ENCODE measurements around the gene LRRC49.
A peak's percentile ranks its signal among the peaks of the same experiment; 100 is the strongest.
"Not testable (repeated sequence)": the region's sequence is repeated elsewhere in the genome, so short reads cannot be mapped to it uniquely, and the experiment has no call there.

Gene LRRC49, protein sequence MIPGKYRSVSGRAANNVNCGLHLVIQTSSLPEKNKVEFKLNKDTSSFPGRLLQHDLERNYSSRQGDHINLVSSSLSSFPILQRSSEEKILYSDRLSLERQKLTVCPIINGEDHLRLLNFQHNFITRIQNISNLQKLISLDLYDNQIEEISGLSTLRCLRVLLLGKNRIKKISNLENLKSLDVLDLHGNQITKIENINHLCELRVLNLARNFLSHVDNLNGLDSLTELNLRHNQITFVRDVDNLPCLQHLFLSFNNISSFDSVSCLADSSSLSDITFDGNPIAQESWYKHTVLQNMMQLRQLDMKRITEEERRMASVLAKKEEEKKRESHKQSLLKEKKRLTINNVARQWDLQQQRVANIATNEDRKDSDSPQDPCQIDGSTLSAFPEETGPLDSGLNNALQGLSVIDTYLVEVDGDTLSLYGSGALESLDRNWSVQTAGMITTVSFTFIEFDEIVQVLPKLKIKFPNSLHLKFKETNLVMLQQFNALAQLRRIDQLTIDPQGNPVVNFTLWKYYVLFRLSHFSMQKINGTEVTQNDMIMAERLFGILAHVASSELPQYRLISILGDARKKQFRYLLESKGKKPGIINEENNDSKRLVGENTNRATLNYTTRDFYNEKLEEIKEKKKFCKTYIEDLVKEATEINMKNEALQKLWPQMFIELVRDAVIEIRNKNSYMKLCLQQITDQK

GRCh38 chr15:70892002-70892911, at the start of gene LRRC49, which contains the start of gene THAP10:
LRRC49 (plus strand) TSS chr15:70892826; CDS start chr15:70892895, 69 bp downstream.
THAP10 (minus strand) TSS chr15:70892433; CDS start chr15:70892272, 161 bp downstream.
- no peak for DNase-seq (ENCODE audit: low read depth in 1 of 2, low spot score in 1 of 2)

- DNase-seq (ENCODE audit: low read depth in 1 of 2, low spot score in 1 of 2): no peak
These were observed 46.8 kb upstream of the LRRC49 start for GRCh38 chr15:70845602-70846360.

DNA sequence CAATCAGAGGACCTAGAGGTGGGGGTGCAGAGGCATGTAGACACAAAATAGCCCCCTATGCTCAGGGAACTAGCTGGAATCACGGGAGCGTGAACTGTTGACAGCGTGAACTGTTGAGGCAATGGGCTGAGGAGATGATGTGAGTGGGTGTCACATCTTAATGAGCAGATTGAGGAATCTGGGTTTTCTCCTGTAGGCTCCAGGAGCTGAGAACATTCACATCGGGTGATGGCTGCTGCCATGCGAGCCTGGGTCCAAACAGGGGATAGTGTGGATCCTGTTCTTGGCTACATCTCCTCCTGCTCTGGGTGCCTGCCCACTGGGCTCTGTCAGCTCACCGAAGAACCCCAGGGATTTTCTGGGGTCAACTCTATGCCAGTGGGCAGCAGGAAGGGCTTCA, 40.7 kb upstream of the LRRC49 start:
- no peak for DNase-seq (ENCODE audit: low read depth in 1 of 2, low spot score in 1 of 2)

DNA sequence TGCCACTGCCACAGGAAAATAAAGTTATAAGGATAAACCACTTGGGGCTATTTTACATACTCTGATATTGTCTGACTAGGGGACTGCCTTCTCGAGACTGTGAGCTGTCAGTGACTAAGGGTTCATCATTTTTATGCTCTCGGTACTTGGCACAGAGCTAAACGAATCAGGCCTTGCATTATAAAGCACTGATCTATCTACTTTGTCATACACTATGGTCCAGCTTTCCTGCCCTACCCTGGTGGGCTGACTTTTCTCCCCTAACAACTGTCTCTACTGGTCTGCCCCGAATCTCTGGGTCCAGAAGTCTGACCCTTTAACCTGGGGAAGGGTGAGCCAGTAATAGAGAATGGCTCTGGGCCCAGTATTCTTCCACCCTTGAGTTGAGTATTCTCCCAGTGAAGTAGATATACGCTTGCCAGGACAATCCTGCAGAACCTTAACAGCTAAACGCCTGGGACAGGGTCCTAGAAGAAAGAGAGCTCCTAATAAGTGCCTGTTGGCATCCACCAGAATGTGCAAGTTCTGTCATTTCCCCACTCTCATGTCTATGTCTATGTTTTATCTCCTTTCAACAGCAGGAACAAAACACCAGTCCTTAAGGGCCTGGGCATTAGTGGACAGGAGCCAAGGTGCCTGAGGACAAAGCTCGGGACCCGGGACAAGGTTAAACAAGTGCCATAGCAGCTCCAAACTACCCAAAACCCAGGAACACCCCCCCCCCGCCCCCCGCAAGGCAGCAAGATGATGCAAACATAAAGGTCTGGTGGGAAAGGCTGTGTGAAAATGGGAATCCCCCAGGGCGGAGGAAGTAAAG, 39.9 kb upstream of the LRRC49 start:
- DNase-seq (ENCODE audit: low read depth in 1 of 2, low spot score in 1 of 2): no peak

DNA sequence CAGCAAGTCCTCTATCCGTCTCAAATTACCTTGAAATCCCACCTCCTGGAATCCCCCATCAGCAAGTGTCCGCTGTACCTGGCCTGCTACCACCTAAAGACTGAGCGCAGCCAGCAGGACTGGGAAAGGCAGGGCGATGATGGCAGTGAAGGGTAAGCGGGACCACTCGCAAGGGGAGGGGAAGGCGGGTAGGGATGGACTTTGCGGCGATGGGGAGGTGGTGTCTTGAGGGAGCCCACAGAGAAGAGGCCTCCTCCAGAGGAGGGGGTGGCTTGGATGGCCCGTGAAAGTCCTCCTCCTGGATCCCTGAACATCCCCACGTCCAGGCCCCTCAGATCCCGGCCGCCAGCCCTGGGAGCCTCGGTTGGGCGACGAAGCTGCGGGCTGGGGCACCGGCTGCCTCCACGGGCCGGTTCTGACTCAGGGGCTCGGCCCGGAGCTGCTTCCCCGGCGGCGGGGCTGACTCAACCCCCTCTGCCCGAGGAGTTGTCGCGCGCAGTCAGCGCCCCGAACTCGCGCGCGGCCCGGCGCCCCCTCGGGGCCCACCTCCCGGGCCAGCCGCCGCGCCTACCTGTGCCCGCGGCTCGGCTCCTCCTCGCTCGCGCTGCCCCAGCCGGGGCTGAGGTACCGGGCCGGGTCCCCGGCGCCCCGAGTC, 39.2 kb upstream of the LRRC49 start:
- peak in 1 of 2 donors; percentile 3 for DNase-seq (ENCODE audit: low read depth in 1 of 2, low spot score in 1 of 2)

DNA sequence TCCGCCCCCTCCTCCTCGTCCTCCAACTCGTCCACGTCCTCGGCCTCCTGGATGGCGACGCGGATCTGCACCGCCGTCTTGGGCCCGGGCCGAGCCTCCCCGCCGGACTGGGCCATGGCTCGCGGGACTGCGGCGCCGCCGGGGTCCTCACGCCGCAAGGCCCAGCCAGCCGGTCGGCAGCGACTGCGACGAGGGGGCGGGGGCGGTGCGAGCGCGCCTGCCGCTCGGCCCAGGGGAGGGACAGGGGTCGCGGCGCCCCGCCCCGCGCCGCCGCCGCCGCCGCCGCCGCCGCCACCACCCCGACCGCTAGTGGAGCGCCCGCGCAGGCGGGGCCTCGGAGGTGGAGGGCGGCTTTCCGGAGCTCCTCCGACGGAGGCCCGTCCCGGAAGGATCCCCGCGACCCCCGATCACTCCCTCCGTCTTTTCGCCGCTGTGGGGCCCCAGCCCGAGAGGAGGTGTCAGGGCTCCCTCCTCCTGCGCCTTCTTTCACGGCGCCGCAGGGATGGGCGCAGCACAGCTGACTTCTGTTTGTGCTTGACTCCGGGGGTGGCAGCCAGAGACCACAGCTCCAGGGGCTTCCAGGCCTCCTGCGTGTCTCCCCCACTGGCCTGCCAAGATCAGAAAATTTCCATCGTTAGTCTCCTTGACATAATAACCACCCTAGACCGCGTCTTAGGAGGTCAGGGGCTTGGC, 38.5 kb upstream of the LRRC49 start, which contains the start of gene LARP6:
Gene LARP6, minus strand, starts transcription at position 185 of the 693 bp plus-strand sequence. Its CDS starts 69 bp downstream, at position 116.
- DNase-seq (ENCODE audit: low read depth in 1 of 2, low spot score in 1 of 2): peak in 1 of 2 donors; percentile 30

GRCh38 chr15:70854666-70854976, 38.0 kb upstream of the LRRC49 start:
- no peak for DNase-seq (ENCODE audit: low read depth in 1 of 2, low spot score in 1 of 2)

- no peak for DNase-seq (ENCODE audit: low read depth in 1 of 2, low spot score in 1 of 2)
These were observed 36.9 kb upstream of the LRRC49 start for GRCh38 chr15:70855764-70856163.

GRCh38 chr15:70856177-70856883, 36.3 kb upstream of the LRRC49 start:
- no peak for DNase-seq (ENCODE audit: low read depth in 1 of 2, low spot score in 1 of 2)

DNA sequence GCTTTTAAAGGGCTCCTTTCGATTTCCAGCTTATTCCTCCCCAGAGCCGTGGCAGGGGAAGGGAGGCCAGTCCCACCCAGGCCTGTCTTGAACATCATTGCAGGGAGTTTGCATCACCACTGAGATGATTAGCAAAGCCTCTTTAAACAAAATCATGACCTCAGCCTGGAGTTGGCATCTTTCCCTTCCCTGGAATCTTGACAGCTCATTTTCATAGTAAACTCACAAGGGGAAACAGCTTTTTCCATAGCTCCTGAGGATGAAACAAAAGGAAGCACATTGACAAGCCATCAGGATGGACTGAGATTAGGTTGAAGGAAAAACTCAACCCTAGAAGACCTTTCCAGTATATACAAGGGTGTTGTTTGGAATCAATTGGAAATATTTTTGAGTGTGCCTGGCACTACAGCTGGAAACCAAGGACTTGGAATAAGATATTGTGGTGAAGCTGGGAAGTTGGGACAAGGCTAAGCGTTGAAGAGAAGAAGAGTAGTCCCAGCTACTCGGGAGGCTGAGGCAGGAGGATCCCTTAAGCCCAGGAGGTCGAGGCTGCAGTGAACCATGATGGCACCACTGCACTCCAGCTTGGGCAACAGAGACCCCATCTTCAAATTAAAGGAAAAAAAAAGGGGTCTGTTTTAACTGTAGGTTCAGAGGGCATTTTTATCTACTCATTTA, 35.6 kb upstream of the LRRC49 start:
- DNase-seq (ENCODE audit: low read depth in 1 of 2, low spot score in 1 of 2): no peak

- no peak for DNase-seq (ENCODE audit: low read depth in 1 of 2, low spot score in 1 of 2)
These were observed 34.9 kb upstream of the LRRC49 start for GRCh38 chr15:70857562-70858285.

DNA sequence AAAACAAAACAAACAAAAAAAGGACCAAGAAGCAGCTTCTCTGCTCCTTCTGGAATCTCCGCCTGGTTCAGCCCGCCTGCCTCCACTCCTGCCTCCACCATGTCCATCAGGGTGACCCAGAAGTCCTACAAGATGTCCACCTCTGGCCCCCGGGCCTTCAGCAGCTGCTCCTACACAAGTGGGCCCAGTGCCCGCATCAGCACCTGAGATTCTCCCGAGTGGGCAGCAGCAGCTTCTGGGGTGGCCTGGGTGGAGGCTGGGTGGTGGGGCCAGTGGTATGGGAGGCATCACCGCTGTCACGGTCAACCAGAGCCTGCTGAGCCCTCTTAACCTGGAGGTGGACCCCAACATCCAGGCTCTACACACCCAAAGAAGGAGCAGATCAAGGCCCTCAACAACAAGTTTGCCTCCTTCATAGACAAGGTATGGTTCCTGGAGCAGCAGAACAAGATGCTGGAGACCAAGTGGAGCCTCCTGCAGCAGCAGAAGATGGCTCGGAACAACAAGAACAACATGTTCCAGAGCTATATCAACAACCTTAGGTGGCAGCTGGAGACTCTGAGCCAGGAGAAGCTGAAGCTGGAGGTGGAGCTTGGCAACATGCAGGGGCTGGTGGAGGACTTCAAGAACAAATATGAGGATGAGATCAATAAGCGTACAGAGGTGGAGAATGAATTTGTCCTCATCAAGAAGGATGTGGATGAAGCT, 33.9 kb upstream of the LRRC49 start:
- DNase-seq (ENCODE audit: low read depth in 1 of 2, low spot score in 1 of 2): not testable (repeated sequence)

GRCh38 chr15:70859322-70859908, 33.2 kb upstream of the LRRC49 start:
- no peak for DNase-seq (ENCODE audit: low read depth in 1 of 2, low spot score in 1 of 2)

GRCh38 chr15:70859998-70860397, 32.6 kb upstream of the LRRC49 start:
- DNase-seq (ENCODE audit: low read depth in 1 of 2, low spot score in 1 of 2): no peak

- DNase-seq (ENCODE audit: low read depth in 1 of 2, low spot score in 1 of 2): no peak
These were observed 29.0 kb upstream of the LRRC49 start for GRCh38 chr15:70863450-70864218.

Data from stimulated activated CD4-positive, alpha-beta T cell treated with anti-CD3 and anti-CD28 coated beads, Interleukin-15, amount 100 ng/mL, for 1 hour (primary cell).